IPS DF 6.9 (cell line): ENCODE results near the gene CKMT2.

Experiments
- DNase-seq: peaks from one replicate; pipeline ENCODE4 v3.0.0-alpha.2; 2013; ENCODE audit warnings: low read depth, low spot score
- H3K27ac ChIP-seq: one replicate; pipeline ENCODE4 v1.5.1; 2013; ENCODE audit warnings: low read length, control low read depth
- H3K27me3 ChIP-seq: 2 replicates; pipeline ENCODE4 v1.6.1; 2013; ENCODE audit warnings: mild to moderate bottlenecking, low read length; ENCODE audit not compliant: control insufficient read depth, insufficient read depth
- H3K36me3 ChIP-seq: 2 replicates; pipeline ENCODE4 v1.6.1; 2013; ENCODE audit warnings: low read length; ENCODE audit not compliant: control insufficient read depth, insufficient read depth
- H3K4me1 ChIP-seq: 2 replicates; pipeline ENCODE4 v1.6.1; 2013; ENCODE audit warnings: low read length; ENCODE audit not compliant: control insufficient read depth, insufficient read depth
- H3K4me3 ChIP-seq: 2 replicates; pipeline ENCODE4 v1.5.1; 2013; ENCODE audit warnings: mild to moderate bottlenecking, low read length
- H3K9me3 ChIP-seq: 2 replicates; pipeline ENCODE4 v1.6.1; 2013; ENCODE audit warnings: low read length, inconsistent platforms; ENCODE audit not compliant: control insufficient read depth, insufficient read depth
- WGBS: extraction: QIAGEN DNeasy Blood & Tissue Kit; methylation state at CpG from one replicate; pipeline ENCODE4 v1.1.7; 2013; ENCODE audit warnings: mixed read lengths, missing lambda C conversion rate; ENCODE audit not compliant: insufficient read length, insufficient coverage; 5-methylcytosine and 5-hydroxymethylcytosine counted together

CKMT2 gene

GRCh38 chr5:81234299-81234698, 1.2 kb downstream of the CKMT2 start:
- Histone ChIP-seq H3K27ac (no peak overlapping the region), H3K4me3 (no peak overlapping the region), H3K4me1 (peaks cover 5% of the 10 kb centered on the region; the same call in 1 of the 2 replicates), H3K27me3 (no peaks in the 10 kb centered on the region), H3K9me3 (no peaks in the 10 kb centered on the region), H3K36me3 (peaks cover 2% of the 10 kb centered on the region; the same call in 1 of the 2 replicates)
- WGBS, result no CpG with 5 or more reads among the region's 7 CpGs
- no peak for DNase-seq

GRCh38 chr5:81234801-81235200, 1.7 kb downstream of the CKMT2 start:
- Histone ChIP-seq H3K27me3 (no peaks in the 10 kb centered on the region), H3K4me1 (peaks cover 5% of the 10 kb centered on the region; the same call in 1 of the 2 replicates), H3K9me3 (no peaks in the 10 kb centered on the region), H3K36me3 (peaks cover 2% of the 10 kb centered on the region; the same call in 1 of the 2 replicates), H3K27ac (no peak overlapping the region), H3K4me3 (no peak overlapping the region)
- WGBS, result no CpG with 5 or more reads among the region's 3 CpGs
- no peak for DNase-seq

GRCh38 chr5:81235287-81236072, 2.4 kb downstream of the CKMT2 start:
- WGBS, result no CpG with 5 or more reads among the region's 10 CpGs
- Histone ChIP-seq H3K27me3 (no peaks in the 10 kb centered on the region), H3K4me1 (peaks cover 5% of the 10 kb centered on the region; the same call in 1 of the 2 replicates)

GRCh38 chr5:81238460-81238859, 5.3 kb downstream of the CKMT2 start:
- no peak overlapping the region for H3K4me3 ChIP-seq
- H3K27me3 ChIP-seq, result no peaks in the 10 kb centered on the region
- H3K27ac ChIP-seq, result no peak overlapping the region
- H3K4me1 ChIP-seq, result 0 out of 2 replicates have a peak, but pooled peaks cover 2% of the 10 kb centered on the region
- no CpG with 5 or more reads among the region's 4 CpGs for WGBS
- DNase-seq, result no peak
- H3K36me3 ChIP-seq, result peaks cover 2% of the 10 kb centered on the region; the same call in 1 of the 2 replicates
- H3K9me3 ChIP-seq, result no peaks in the 10 kb centered on the region

More at GRCh38 chr5:81235287-81236072, 2.4 kb downstream of the CKMT2 start:
- Histone ChIP-seq H3K27ac (no peak overlapping the region), H3K4me3 (no peak overlapping the region), H3K9me3 (no peaks in the 10 kb centered on the region), H3K36me3 (peaks cover 2% of the 10 kb centered on the region; the same call in 1 of the 2 replicates)
- no peak for DNase-seq

- H3K27ac ChIP-seq, result no peak overlapping the region
- H3K4me3 ChIP-seq, result no peak overlapping the region
- WGBS, result no CpG with 5 or more reads among the region's 5 CpGs
- no peaks in the 10 kb centered on the region for H3K9me3 ChIP-seq
- H3K4me1 ChIP-seq, result no peaks in the 10 kb centered on the region
- DNase-seq, result no peak
- H3K27me3 ChIP-seq, result no peaks in the 10 kb centered on the region
- H3K36me3 ChIP-seq, result peaks cover 2% of the 10 kb centered on the region; the same call in 1 of the 2 replicates
These were observed 6.5 kb downstream of the CKMT2 start for GRCh38 chr5:81239613-81240012.

- Histone ChIP-seq H3K4me1 (no peaks in the 10 kb centered on the region), H3K27me3 (no peaks in the 10 kb centered on the region), H3K36me3 (no peaks in the 10 kb centered on the region), H3K9me3 (no peaks in the 10 kb centered on the region), H3K27ac (no peak overlapping the region), H3K4me3 (no peak overlapping the region)
- WGBS, result no CpG with 5 or more reads among the region's 5 CpGs
- DNase-seq, result no peak
These were observed 7.9 kb downstream of the CKMT2 start for GRCh38 chr5:81241001-81241400.

GRCh38 chr5:81241961-81242648, 9.0 kb downstream of the CKMT2 start:
- H3K9me3 ChIP-seq, result no peaks in the 10 kb centered on the region
- H3K4me3 ChIP-seq, result no peak overlapping the region
- WGBS, result no CpG with 5 or more reads among the region's 8 CpGs
- no peaks in the 10 kb centered on the region for H3K36me3 ChIP-seq
- no peak for DNase-seq
- H3K27ac ChIP-seq, result no peak overlapping the region
- no peaks in the 10 kb centered on the region for H3K27me3 ChIP-seq
- no peaks in the 10 kb centered on the region for H3K4me1 ChIP-seq

- WGBS, result no CpG with 5 or more reads among the region's 4 CpGs
- no peak overlapping the region for H3K27ac ChIP-seq
- no peak for DNase-seq
- H3K4me3 ChIP-seq, result no peak overlapping the region
- no peaks in the 10 kb centered on the region for H3K36me3 ChIP-seq
- H3K4me1 ChIP-seq, result peaks cover under 1% of the 10 kb centered on the region; the same call in 1 of the 2 replicates
- no peaks in the 10 kb centered on the region for H3K9me3 ChIP-seq
- no peaks in the 10 kb centered on the region for H3K27me3 ChIP-seq
These were observed 9.8 kb downstream of the CKMT2 start for GRCh38 chr5:81242906-81243436.

GRCh38 chr5:81244451-81244850, 11.3 kb downstream of the CKMT2 start:
- no peaks in the 10 kb centered on the region for H3K9me3 ChIP-seq
- WGBS, result no CpG with 5 or more reads among the region's 4 CpGs
- no peaks in the 10 kb centered on the region for H3K36me3 ChIP-seq
- no peak for DNase-seq
- H3K27ac ChIP-seq, result no peak overlapping the region
- H3K4me1 ChIP-seq, result peaks cover 2% of the 10 kb centered on the region; the same call in 1 of the 2 replicates
- H3K27me3 ChIP-seq, result no peaks in the 10 kb centered on the region
- H3K4me3 ChIP-seq, result no peak overlapping the region

GRCh38 chr5:81245871-81246235, 12.7 kb downstream of the CKMT2 start:
- H3K27ac ChIP-seq, result no peak overlapping the region
- peaks cover 2% of the 10 kb centered on the region; the same call in 1 of the 2 replicates for H3K4me1 ChIP-seq
- no peaks in the 10 kb centered on the region for H3K9me3 ChIP-seq
- no peak overlapping the region for H3K4me3 ChIP-seq
- H3K27me3 ChIP-seq, result no peaks in the 10 kb centered on the region
- no peak for DNase-seq
- H3K36me3 ChIP-seq, result no peaks in the 10 kb centered on the region
- no CpG with 5 or more reads among the region's 5 CpGs for WGBS
